Tibial nerve (tissue), 4 donors: Measurements from ENCODE around the gene RICTOR.

Experiments used
- CTCF ChIP-seq, 5 experiments: fragments of 200-600 bp in 3 of 5; fragments of 450-650 bp in 2 of 5; sonication (generic) in 3 of 5; IDR thresholded peaks; one replicate each; pipeline ENCODE4 v1.5.1; 2016 to 2019; ENCODE audit warnings: antibody characterized with exemption in 5 of 5, mild to moderate bottlenecking in 3 of 5, moderate library complexity in 2 of 5
- EP300 ChIP-seq, 2 donors: sonication (generic); formaldehyde crosslinking; IDR thresholded peaks; one replicate each; pipeline ENCODE4 v1.6.1; 2017; ENCODE audit warnings: antibody characterized with exemption in 2 of 2, mild to moderate bottlenecking in 1 of 2
- POLR2A ChIP-seq, 2 donors: fragments of 450-650 bp; IDR thresholded peaks; one replicate each; pipeline ENCODE4 v1.6.1; 2017; ENCODE audit warnings: antibody characterized with exemption in 2 of 2, mild to moderate bottlenecking in 2 of 2, moderate library complexity in 2 of 2

GRCh38 chr5:39119404-39120051, 45.3 kb upstream of the RICTOR start:
- TF ChIP-seq EP300 (IDR thresholded peaks at IDR 0.05) (no peak), POLR2A (IDR thresholded peaks at IDR 0.05) (no peak), CTCF (IDR thresholded peaks at IDR 0.05) (no peak)
